ENCODE data around the gene SCG2.

SCG2 gene

GRCh38 chr2:223632826-223633225, 30.7 kb upstream of the SCG2 start:
- Mint-ChIP-seq H3K27ac (no peak overlapping the region), H3K9me3 (peaks cover 4% of the 10 kb centered on the region), H3K27me3 (ENCODE audit: low read depth, poor library complexity) (no peaks in the 10 kb centered on the region), H3K36me3 (ENCODE audit: low read depth) (no peaks in the 10 kb centered on the region), H3K4me1 (no peaks in the 10 kb centered on the region), H3K4me3 (no peak overlapping the region)
- TF ChIP-seq, protein P1, sequence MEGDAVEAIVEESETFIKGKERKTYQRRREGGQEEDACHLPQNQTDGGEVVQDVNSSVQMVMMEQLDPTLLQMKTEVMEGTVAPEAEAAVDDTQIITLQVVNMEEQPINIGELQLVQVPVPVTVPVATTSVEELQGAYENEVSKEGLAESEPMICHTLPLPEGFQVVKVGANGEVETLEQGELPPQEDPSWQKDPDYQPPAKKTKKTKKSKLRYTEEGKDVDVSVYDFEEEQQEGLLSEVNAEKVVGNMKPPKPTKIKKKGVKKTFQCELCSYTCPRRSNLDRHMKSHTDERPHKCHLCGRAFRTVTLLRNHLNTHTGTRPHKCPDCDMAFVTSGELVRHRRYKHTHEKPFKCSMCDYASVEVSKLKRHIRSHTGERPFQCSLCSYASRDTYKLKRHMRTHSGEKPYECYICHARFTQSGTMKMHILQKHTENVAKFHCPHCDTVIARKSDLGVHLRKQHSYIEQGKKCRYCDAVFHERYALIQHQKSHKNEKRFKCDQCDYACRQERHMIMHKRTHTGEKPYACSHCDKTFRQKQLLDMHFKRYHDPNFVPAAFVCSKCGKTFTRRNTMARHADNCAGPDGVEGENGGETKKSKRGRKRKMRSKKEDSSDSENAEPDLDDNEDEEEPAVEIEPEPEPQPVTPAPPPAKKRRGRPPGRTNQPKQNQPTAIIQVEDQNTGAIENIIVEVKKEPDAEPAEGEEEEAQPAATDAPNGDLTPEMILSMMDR (IDR thresholded peaks at IDR 0.05) = no peak
- DNase-seq = no peak

DNA sequence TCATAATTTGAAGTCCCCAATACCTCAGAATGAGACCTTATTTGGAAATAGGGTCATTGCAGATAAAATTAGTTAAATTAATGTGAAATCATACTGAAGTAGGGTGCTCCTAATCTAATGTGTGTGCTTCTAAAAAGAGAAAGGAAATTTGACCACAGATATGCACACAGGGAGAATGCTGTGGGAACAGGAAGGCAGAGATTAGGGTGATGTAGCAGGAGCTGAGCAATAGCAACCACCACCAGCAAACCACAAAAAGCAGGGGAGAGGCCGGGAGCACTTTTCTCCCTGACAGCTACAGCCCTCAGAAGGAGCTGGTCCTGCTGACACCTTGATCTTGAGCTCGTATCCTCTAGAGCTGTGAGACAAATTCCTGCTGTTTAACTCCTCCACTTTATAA, 24.6 kb upstream of the SCG2 start:
- Mint-ChIP-seq H3K27me3 (ENCODE audit: low read depth, poor library complexity) (peaks cover 5% of the 10 kb centered on the region), H3K4me1 (peaks cover 8% of the 10 kb centered on the region), H3K36me3 (ENCODE audit: low read depth) (no peaks in the 10 kb centered on the region), H3K9me3 (no peaks in the 10 kb centered on the region), H3K27ac (no peak overlapping the region), H3K4me3 (no peak overlapping the region)
- TF ChIP-seq, protein P1 (IDR thresholded peaks at IDR 0.05) = no peak
- no peak for DNase-seq

GRCh38 chr2:223625652-223626051, 23.5 kb upstream of the SCG2 start:
- DNase-seq = no peak
- no peaks in the 10 kb centered on the region for H3K36me3 Mint-ChIP-seq (ENCODE audit: low read depth)
- H3K27ac Mint-ChIP-seq = no peak overlapping the region
- peaks cover 15% of the 10 kb centered on the region for H3K4me1 Mint-ChIP-seq
- H3K9me3 Mint-ChIP-seq = no peaks in the 10 kb centered on the region
- H3K27me3 Mint-ChIP-seq (ENCODE audit: low read depth, poor library complexity) = peaks cover 5% of the 10 kb centered on the region
- TF ChIP-seq, protein P1 (IDR thresholded peaks at IDR 0.05) = no peak
- H3K4me3 Mint-ChIP-seq = no peak overlapping the region

DNA sequence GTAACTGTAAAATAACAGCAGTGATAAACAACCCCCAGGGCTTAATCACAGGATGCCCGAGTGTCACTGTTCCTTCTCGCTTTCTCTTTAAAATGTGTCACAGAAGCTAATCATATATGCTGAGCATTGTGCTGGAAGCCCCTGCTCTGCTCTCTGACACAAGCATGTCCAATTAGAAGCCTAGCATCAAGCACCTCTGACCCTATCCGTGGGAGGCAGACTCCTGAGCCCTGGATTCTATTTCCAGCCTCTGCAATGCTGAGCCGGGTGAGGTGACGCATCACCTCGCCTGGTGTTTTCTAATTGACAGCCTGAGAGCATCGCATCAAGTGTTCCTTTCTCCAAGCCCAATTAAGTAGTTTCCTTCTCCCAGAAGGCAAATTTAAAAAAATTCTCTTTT, 19.7 kb upstream of the SCG2 start:
- H3K4me1 Mint-ChIP-seq = peaks cover 15% of the 10 kb centered on the region
- no peak overlapping the region for H3K27ac Mint-ChIP-seq
- H3K27me3 Mint-ChIP-seq (ENCODE audit: low read depth, poor library complexity) = peaks cover 34% of the 10 kb centered on the region
- peak; percentile 6 for DNase-seq
- no peaks in the 10 kb centered on the region for H3K36me3 Mint-ChIP-seq (ENCODE audit: low read depth)
- H3K9me3 Mint-ChIP-seq = no peaks in the 10 kb centered on the region
- TF ChIP-seq, protein P1 (IDR thresholded peaks at IDR 0.05) = no peak
- H3K4me3 Mint-ChIP-seq = no peak overlapping the region

GRCh38 chr2:223619486-223620129, 17.4 kb upstream of the SCG2 start:
- H3K4me3 Mint-ChIP-seq = no peak overlapping the region
- no peaks in the 10 kb centered on the region for H3K9me3 Mint-ChIP-seq
- H3K27me3 Mint-ChIP-seq (ENCODE audit: low read depth, poor library complexity) = peaks cover 48% of the 10 kb centered on the region
- DNase-seq = no peak
- TF ChIP-seq, protein P1 (IDR thresholded peaks at IDR 0.05) = no peak
- H3K36me3 Mint-ChIP-seq (ENCODE audit: low read depth) = no peaks in the 10 kb centered on the region
- H3K27ac Mint-ChIP-seq = no peak overlapping the region
- H3K4me1 Mint-ChIP-seq = peaks cover 15% of the 10 kb centered on the region

Data from nephron progenitor cell (in vitro differentiated cells).